ENCODE data around the gene SRXN1. TPM values are rescaled to one million over a fixed set of nuclear protein-coding genes. Genes with fewer than 3 reads are reported as not detected.

SRXN1 gene
- total RNA-seq, 6 donors from 2014 or later = 10.5 to 58.2 (median 32.7) TPM

GRCh38 chr20:672963-673602 is 20.1 kb upstream of the SRXN1 start:
- WGBS, 2 donors = 30 to 48% methylated on average over 4 to 7 of the region's 7 CpGs
- peaks cover 0 to 40% (median 19%) of the 10 kb centered on the region in 4 donors for H3K27me3 ChIP-seq

GRCh38 chr20:671252-672030 is 18.4 kb upstream of the SRXN1 start:
- WGBS, 2 donors = 61% methylated on average over 9 of the region's 9 CpGs

More at GRCh38 chr20:672963-673602, 20.1 kb upstream of the SRXN1 start:
- Histone ChIP-seq H3K4me1 (peaks cover 17 to 22% (median 19%) of the 10 kb centered on the region in 4 donors), H3K27ac (no peak overlapping the region), H3K36me3 (no peaks in the 10 kb centered on the region), H3K4me3 (no peak overlapping the region), H3K9me3 (no peaks in the 10 kb centered on the region)
- no peak for ATAC-seq (ENCODE audit: low FRiP score in 2 of 2)
- TF ChIP-seq POLR2A (IDR thresholded peaks at IDR 0.05) (no peak), EP300 (IDR thresholded peaks at IDR 0.05) (no peak), POLR2AphosphoS5 (IDR thresholded peaks at IDR 0.05) (no peak), CTCF (IDR thresholded peaks at IDR 0.05) (no peak)
- no peak for DNase-seq

GRCh38 chr20:669573-669972 is 16.6 kb upstream of the SRXN1 start:
- Histone ChIP-seq H3K9me3 (no peaks in the 10 kb centered on the region), H3K36me3 (no peaks in the 10 kb centered on the region), H3K4me1 (no peaks in the 10 kb centered on the region), H3K27me3 (peaks cover 0 to 42% (median 20%) of the 10 kb centered on the region in 4 donors), H3K4me3 (no peak overlapping the region), H3K27ac (no peak overlapping the region)
- no peak for TF ChIP-seq EP300 (IDR thresholded peaks at IDR 0.05)
- no peak for TF ChIP-seq CTCF (IDR thresholded peaks at IDR 0.05)
- no peak for TF ChIP-seq POLR2AphosphoS5 (IDR thresholded peaks at IDR 0.05)
- TF ChIP-seq POLR2A (IDR thresholded peaks at IDR 0.05) = no peak
- WGBS, 2 donors = 79 to 81% methylated on average over 5 to 7 of the region's 7 CpGs
- ATAC-seq (ENCODE audit: low FRiP score in 2 of 2) = no peak
- DNase-seq = no peak

More at GRCh38 chr20:671252-672030, 18.4 kb upstream of the SRXN1 start:
- peaks cover 13 to 15% (median 14%) of the 10 kb centered on the region in 4 donors for H3K4me1 ChIP-seq
- no peak overlapping the region for H3K4me3 ChIP-seq
- ATAC-seq (ENCODE audit: low FRiP score in 2 of 2) (no peak), DNase-seq (no peak)
- no peaks in the 10 kb centered on the region for H3K9me3 ChIP-seq
- peaks cover 0 to 40% (median 16%) of the 10 kb centered on the region in 4 donors for H3K27me3 ChIP-seq
- no peak overlapping the region for H3K27ac ChIP-seq
- no peaks in the 10 kb centered on the region for H3K36me3 ChIP-seq
- TF ChIP-seq CTCF (IDR thresholded peaks at IDR 0.05) (no peak), EP300 (IDR thresholded peaks at IDR 0.05) (no peak), POLR2AphosphoS5 (IDR thresholded peaks at IDR 0.05) (no peak)

- no peak for TF ChIP-seq EP300 (IDR thresholded peaks at IDR 0.05)
- no peak for TF ChIP-seq POLR2AphosphoS5 (IDR thresholded peaks at IDR 0.05)
- TF ChIP-seq POLR2A (IDR thresholded peaks at IDR 0.05) = no peak
- TF ChIP-seq CTCF (IDR thresholded peaks at IDR 0.05) = no peak
- peaks cover 0 to 6% (median 1%) of the 10 kb centered on the region in 4 donors for H3K4me1 ChIP-seq
- 73 to 90% methylated on average over 3 of the region's 3 CpGs for WGBS, 2 donors
- ATAC-seq (ENCODE audit: low FRiP score in 2 of 2) (no peak), DNase-seq (no peak)
- H3K36me3 ChIP-seq = no peaks in the 10 kb centered on the region
- no peak overlapping the region for H3K4me3 ChIP-seq
- no peak overlapping the region for H3K27ac ChIP-seq
- peaks cover 0 to 39% (median 24%) of the 10 kb centered on the region in 4 donors for H3K27me3 ChIP-seq
- H3K9me3 ChIP-seq = no peaks in the 10 kb centered on the region
These were observed 15.6 kb upstream of the SRXN1 start for GRCh38 chr20:668638-669037.
